Stomach (tissue), 4 donors: ENCODE results near the gene DPAGT1.

Experiments used
- EP300 ChIP-seq: sonication (generic); formaldehyde crosslinking; IDR thresholded peaks from one replicate; pipeline ENCODE4 v1.6.1; 2017; ENCODE audit warnings: antibody characterized with exemption
- POLR2A ChIP-seq, 4 donors: fragments of 450-650 bp; IDR thresholded peaks; one replicate each; pipeline ENCODE4 v1.6.1; 2016; ENCODE audit warnings: antibody characterized with exemption in 4 of 4, control low read depth in 2 of 4, mild to moderate bottlenecking in 1 of 4, moderate library complexity in 1 of 4
- TF ChIP-seq, protein P1 (sequence below), 7 experiments: fragments of 450-650 bp in 4 of 7; fragments of 200-600 bp in 3 of 7; sonication (generic) in 3 of 7; IDR thresholded peaks; one replicate each; pipeline ENCODE4 v1.5.1; 2016 to 2019; ENCODE audit warnings: antibody characterized with exemption in 7 of 7, control low read depth in 2 of 7, mild to moderate bottlenecking in 1 of 7

GRCh38 chr11:119130662-119131061 is 29.0 kb upstream of the DPAGT1 start:
- TF ChIP-seq EP300: no peak
- no peak for TF ChIP-seq POLR2A (IDR thresholded peaks at IDR 0.05)
- TF ChIP-seq, protein P1, sequence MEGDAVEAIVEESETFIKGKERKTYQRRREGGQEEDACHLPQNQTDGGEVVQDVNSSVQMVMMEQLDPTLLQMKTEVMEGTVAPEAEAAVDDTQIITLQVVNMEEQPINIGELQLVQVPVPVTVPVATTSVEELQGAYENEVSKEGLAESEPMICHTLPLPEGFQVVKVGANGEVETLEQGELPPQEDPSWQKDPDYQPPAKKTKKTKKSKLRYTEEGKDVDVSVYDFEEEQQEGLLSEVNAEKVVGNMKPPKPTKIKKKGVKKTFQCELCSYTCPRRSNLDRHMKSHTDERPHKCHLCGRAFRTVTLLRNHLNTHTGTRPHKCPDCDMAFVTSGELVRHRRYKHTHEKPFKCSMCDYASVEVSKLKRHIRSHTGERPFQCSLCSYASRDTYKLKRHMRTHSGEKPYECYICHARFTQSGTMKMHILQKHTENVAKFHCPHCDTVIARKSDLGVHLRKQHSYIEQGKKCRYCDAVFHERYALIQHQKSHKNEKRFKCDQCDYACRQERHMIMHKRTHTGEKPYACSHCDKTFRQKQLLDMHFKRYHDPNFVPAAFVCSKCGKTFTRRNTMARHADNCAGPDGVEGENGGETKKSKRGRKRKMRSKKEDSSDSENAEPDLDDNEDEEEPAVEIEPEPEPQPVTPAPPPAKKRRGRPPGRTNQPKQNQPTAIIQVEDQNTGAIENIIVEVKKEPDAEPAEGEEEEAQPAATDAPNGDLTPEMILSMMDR (IDR thresholded peaks at IDR 0.05): no peak
